ENCODE results near the gene HEBP2.
"Not testable (repeated sequence)": the region's sequence is repeated elsewhere in the genome, so short reads cannot be mapped to it uniquely, and the experiment has no call there.

The HEBP2 gene

GRCh38 chr6:138422861-138423260 is 18.8 kb downstream of the HEBP2 start:
- DNase-seq (ENCODE audit: low read depth in 2 of 2, low spot score in 1 of 2), result no peak

- DNase-seq (ENCODE audit: low read depth in 2 of 2, low spot score in 1 of 2), result no peak
These were observed 20.2 kb downstream of the HEBP2 start for GRCh38 chr6:138424004-138424904.

GRCh38 chr6:138425256-138425655 is 21.2 kb downstream of the HEBP2 start:
- DNase-seq (ENCODE audit: low read depth in 2 of 2, low spot score in 1 of 2), result not testable (repeated sequence)

- DNase-seq (ENCODE audit: low read depth in 2 of 2, low spot score in 1 of 2), result no peak
These were observed 22.6 kb downstream of the HEBP2 start for GRCh38 chr6:138426500-138427123.

- no peak for DNase-seq (ENCODE audit: low read depth in 2 of 2, low spot score in 1 of 2)
These were observed 23.7 kb downstream of the HEBP2 start for GRCh38 chr6:138427701-138428100.

- DNase-seq (ENCODE audit: low read depth in 2 of 2, low spot score in 1 of 2), result no peak
These were observed 25.0 kb downstream of the HEBP2 start for GRCh38 chr6:138428944-138429598.

GRCh38 chr6:138429761-138430160 is 25.7 kb downstream of the HEBP2 start:
- no peak for DNase-seq (ENCODE audit: low read depth in 2 of 2, low spot score in 1 of 2)

- no peak for DNase-seq (ENCODE audit: low read depth in 2 of 2, low spot score in 1 of 2)
These were observed 26.5 kb downstream of the HEBP2 start for GRCh38 chr6:138430361-138431145.

- no peak for DNase-seq (ENCODE audit: low read depth in 2 of 2, low spot score in 1 of 2)
These were observed 27.4 kb downstream of the HEBP2 start for GRCh38 chr6:138431256-138432062.

- DNase-seq (ENCODE audit: low read depth in 2 of 2, low spot score in 1 of 2), result no peak
These were observed 28.0 kb downstream of the HEBP2 start for GRCh38 chr6:138432063-138432356.

GRCh38 chr6:138434096-138434495 is 30.1 kb downstream of the HEBP2 start:
- DNase-seq (ENCODE audit: low read depth in 2 of 2, low spot score in 1 of 2), result no peak

GRCh38 chr6:138434925-138435324 is 30.9 kb downstream of the HEBP2 start:
- no peak for DNase-seq (ENCODE audit: low read depth in 2 of 2, low spot score in 1 of 2)

- no peak for DNase-seq (ENCODE audit: low read depth in 2 of 2, low spot score in 1 of 2)
These were observed 35.5 kb downstream of the HEBP2 start for GRCh38 chr6:138439546-138439945.

- no peak for DNase-seq (ENCODE audit: low read depth in 2 of 2, low spot score in 1 of 2)
These were observed 36.3 kb downstream of the HEBP2 start for GRCh38 chr6:138440296-138440695.

- no peak for DNase-seq (ENCODE audit: low read depth in 2 of 2, low spot score in 1 of 2)
These were observed 36.8 kb downstream of the HEBP2 start for GRCh38 chr6:138440758-138441357.

- no peak for DNase-seq (ENCODE audit: low read depth in 2 of 2, low spot score in 1 of 2)
These were observed 37.9 kb downstream of the HEBP2 start for GRCh38 chr6:138441965-138442364.

GRCh38 chr6:138442663-138443062 is 38.6 kb downstream of the HEBP2 start:
- DNase-seq (ENCODE audit: low read depth in 2 of 2, low spot score in 1 of 2), result no peak

GRCh38 chr6:138443979-138444378 is 40.0 kb downstream of the HEBP2 start:
- DNase-seq (ENCODE audit: low read depth in 2 of 2, low spot score in 1 of 2), result no peak

GRCh38 chr6:138446821-138447220 is 42.8 kb downstream of the HEBP2 start:
- no peak for DNase-seq (ENCODE audit: low read depth in 2 of 2, low spot score in 1 of 2)

GRCh38 chr6:138450445-138450844 is 46.4 kb downstream of the HEBP2 start:
- no peak for DNase-seq (ENCODE audit: low read depth in 2 of 2, low spot score in 1 of 2)
